ENCODE measurements around the gene EFR3B.

The EFR3B gene

DNA sequence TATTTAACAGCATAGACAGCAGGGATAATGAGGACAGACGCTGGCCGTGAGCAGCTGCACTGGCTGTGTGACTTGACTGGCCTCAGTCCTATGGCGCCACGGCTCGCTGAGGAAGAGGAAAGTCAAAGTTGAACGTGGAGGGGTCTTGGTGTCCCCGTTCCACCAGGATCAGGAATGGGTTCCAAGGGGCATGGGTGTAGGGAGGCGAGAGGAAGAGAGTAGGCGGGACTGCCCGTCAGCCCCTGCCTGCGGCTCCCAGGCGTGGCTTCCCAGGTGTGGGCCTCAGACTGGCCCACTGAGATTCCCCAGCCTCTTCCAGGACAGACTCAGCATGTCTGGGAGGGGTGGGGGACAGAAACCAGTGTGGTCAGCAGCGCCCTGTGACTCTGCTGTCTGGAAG, 75.1 kb downstream of the EFR3B start:
- H3K9me3 ChIP-seq (ENCODE audit: control insufficient read depth, insufficient read depth, low read depth, low read length), result no peaks in the 10 kb centered on the region
- CTCF ChIA-PET, result no interaction called here
- no peak for TF ChIP-seq ZNF837 (tag by site-specific recombination; IDR thresholded peaks at IDR 0.05)
- TF ChIP-seq ZNF501 (tag by site-specific recombination; IDR thresholded peaks at IDR 0.05), result no peak
- TF ChIP-seq, protein P1, sequence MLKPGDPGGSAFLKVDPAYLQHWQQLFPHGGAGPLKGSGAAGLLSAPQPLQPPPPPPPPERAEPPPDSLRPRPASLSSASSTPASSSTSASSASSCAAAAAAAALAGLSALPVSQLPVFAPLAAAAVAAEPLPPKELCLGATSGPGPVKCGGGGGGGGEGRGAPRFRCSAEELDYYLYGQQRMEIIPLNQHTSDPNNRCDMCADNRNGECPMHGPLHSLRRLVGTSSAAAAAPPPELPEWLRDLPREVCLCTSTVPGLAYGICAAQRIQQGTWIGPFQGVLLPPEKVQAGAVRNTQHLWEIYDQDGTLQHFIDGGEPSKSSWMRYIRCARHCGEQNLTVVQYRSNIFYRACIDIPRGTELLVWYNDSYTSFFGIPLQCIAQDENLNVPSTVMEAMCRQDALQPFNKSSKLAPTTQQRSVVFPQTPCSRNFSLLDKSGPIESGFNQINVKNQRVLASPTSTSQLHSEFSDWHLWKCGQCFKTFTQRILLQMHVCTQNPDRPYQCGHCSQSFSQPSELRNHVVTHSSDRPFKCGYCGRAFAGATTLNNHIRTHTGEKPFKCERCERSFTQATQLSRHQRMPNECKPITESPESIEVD (tag by site-specific recombination; IDR thresholded peaks at IDR 0.05), result no peak
- H3K4me3 ChIP-seq (ENCODE audit: low read depth, low read length), result no peak overlapping the region
- H3K4me1 ChIP-seq (ENCODE audit: control insufficient read depth, insufficient read depth, low read length), result no peaks in the 10 kb centered on the region
- no peaks in the 10 kb centered on the region for H3K36me3 ChIP-seq (ENCODE audit: control insufficient read depth in 2 of 2, insufficient read depth in 1 of 2, low read length in 2 of 2)
- POLR2A ChIA-PET, result no interaction called here
- H3K27ac ChIP-seq (ENCODE audit: extremely low read depth, low read depth, low read length), result no peak overlapping the region

DNA sequence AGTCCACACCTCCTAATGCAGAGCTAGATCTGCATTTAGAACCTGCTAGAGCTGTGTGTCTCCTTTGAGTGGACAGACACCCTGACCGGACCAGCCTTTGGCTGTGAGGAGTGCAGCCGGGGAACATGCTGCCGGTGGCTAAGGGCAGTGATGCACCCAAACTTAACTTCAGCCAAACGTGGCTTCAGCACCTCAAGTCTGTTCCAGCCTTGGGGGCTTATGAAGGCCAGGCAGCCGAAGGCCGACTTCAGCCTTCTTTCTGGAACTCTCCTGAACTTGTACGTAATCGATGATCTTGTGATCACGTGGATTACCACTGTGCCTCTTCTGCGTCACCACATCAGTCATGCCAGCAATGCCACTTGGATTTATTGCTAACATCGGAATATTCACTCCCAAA, 77.4 kb downstream of the EFR3B start:
- Histone ChIP-seq H3K27ac (ENCODE audit: extremely low read depth, low read depth, low read length) (no peak overlapping the region), H3K9me3 (ENCODE audit: control insufficient read depth, insufficient read depth, low read depth, low read length) (no peaks in the 10 kb centered on the region), H3K4me1 (ENCODE audit: control insufficient read depth, insufficient read depth, low read length) (no peaks in the 10 kb centered on the region), H3K36me3 (ENCODE audit: control insufficient read depth in 2 of 2, insufficient read depth in 1 of 2, low read length in 2 of 2) (no peaks in the 10 kb centered on the region), H3K4me3 (ENCODE audit: low read depth, low read length) (no peak overlapping the region)
- TF ChIP-seq TCF7L2 (IDR thresholded peaks at IDR 0.05; ENCODE audit: borderline replicate concordance, low read depth, low read length), result no peak
- TF ChIP-seq ZFP3 (tag by site-specific recombination; IDR thresholded peaks at IDR 0.05; ENCODE audit: low read depth), result no peak
- no peak for TF ChIP-seq ZNF266 (tag by site-specific recombination; IDR thresholded peaks at IDR 0.05; ENCODE audit: low read depth)
- TF ChIP-seq ZNF549 (tag by site-specific recombination; IDR thresholded peaks at IDR 0.05), result no peak
- TF ChIP-seq WT1 (tag by site-specific recombination; IDR thresholded peaks at IDR 0.05), result no peak
- no peak for TF ChIP-seq ZNF394 (tag by site-specific recombination; IDR thresholded peaks at IDR 0.05; ENCODE audit: borderline replicate concordance)
- TF ChIP-seq REPIN1 (tag by site-specific recombination; IDR thresholded peaks at IDR 0.05; ENCODE audit: low read depth), result no peak
- no peak for TF ChIP-seq ZNF558 (tag by site-specific recombination; IDR thresholded peaks at IDR 0.05)
- no peak for TF ChIP-seq ZSCAN16 (tag by site-specific recombination; IDR thresholded peaks at IDR 0.05)
- TF ChIP-seq, protein P2, sequence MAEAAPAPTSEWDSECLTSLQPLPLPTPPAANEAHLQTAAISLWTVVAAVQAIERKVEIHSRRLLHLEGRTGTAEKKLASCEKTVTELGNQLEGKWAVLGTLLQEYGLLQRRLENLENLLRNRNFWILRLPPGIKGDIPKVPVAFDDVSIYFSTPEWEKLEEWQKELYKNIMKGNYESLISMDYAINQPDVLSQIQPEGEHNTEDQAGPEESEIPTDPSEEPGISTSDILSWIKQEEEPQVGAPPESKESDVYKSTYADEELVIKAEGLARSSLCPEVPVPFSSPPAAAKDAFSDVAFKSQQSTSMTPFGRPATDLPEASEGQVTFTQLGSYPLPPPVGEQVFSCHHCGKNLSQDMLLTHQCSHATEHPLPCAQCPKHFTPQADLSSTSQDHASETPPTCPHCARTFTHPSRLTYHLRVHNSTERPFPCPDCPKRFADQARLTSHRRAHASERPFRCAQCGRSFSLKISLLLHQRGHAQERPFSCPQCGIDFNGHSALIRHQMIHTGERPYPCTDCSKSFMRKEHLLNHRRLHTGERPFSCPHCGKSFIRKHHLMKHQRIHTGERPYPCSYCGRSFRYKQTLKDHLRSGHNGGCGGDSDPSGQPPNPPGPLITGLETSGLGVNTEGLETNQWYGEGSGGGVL (tag by site-specific recombination; IDR thresholded peaks at IDR 0.05), result no peak
- no peak for TF ChIP-seq GLIS1 (tag by site-specific recombination; IDR thresholded peaks at IDR 0.05)
- TF ChIP-seq, protein P3, sequence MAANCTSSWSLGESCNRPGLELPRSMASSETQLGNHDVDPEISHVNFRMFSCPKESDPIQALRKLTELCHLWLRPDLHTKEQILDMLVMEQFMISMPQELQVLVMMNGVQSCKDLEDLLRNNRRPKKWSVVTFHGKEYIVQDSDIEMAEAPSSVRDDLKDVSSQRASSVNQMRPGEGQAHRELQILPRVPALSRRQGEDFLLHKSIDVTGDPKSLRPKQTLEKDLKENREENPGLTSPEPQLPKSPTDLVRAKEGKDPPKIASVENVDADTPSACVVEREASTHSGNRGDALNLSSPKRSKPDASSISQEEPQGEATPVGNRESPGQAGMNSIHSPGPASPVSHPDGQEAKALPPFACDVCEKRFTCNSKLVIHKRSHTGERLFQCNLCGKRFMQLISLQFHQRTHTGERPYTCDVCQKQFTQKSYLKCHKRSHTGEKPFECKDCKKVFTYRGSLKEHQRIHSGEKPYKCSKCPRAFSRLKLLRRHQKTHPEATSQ (tag by site-specific recombination; IDR thresholded peaks at IDR 0.05), result no peak
- TF ChIP-seq ZNF544 (tag by site-specific recombination; IDR thresholded peaks at IDR 0.05), result no peak
- no peak for TF ChIP-seq ZNF202 (tag by site-specific recombination; IDR thresholded peaks at IDR 0.05; ENCODE audit: borderline replicate concordance)
- no peak for TF ChIP-seq ZNF473 (tag by site-specific recombination; IDR thresholded peaks at IDR 0.05)
- TF ChIP-seq, protein P4, sequence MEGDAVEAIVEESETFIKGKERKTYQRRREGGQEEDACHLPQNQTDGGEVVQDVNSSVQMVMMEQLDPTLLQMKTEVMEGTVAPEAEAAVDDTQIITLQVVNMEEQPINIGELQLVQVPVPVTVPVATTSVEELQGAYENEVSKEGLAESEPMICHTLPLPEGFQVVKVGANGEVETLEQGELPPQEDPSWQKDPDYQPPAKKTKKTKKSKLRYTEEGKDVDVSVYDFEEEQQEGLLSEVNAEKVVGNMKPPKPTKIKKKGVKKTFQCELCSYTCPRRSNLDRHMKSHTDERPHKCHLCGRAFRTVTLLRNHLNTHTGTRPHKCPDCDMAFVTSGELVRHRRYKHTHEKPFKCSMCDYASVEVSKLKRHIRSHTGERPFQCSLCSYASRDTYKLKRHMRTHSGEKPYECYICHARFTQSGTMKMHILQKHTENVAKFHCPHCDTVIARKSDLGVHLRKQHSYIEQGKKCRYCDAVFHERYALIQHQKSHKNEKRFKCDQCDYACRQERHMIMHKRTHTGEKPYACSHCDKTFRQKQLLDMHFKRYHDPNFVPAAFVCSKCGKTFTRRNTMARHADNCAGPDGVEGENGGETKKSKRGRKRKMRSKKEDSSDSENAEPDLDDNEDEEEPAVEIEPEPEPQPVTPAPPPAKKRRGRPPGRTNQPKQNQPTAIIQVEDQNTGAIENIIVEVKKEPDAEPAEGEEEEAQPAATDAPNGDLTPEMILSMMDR (tag by site-specific recombination; IDR thresholded peaks at IDR 0.05), result no peak
- TF ChIP-seq ZNF174 (tag by site-specific recombination; IDR thresholded peaks at IDR 0.05), result no peak
- TF ChIP-seq ZNF140 (tag by site-specific recombination; IDR thresholded peaks at IDR 0.05), result no peak
- POLR2A ChIA-PET, result interaction anchor here (0.6 kb wide), 2 partner anchors 31 to 1192 kb away, joined by 4 to 10 read pairs; no protein-coding TSS in a partner anchor
- CTCF ChIA-PET, result interaction anchor here (1.0 to 5.0 kb wide), 4 partner anchors 8 to 144 kb away, joined by 3 to 26 read pairs (median 4); no protein-coding TSS in a partner anchor
